Transverse colon (tissue), 3 donors: Measurements from ENCODE around the gene BHLHE23.

Experiments
- EP300 ChIP-seq: sonication (generic); formaldehyde crosslinking; IDR thresholded peaks from one replicate; pipeline ENCODE4 v1.6.1; 2017; ENCODE audit warnings: antibody characterized with exemption, low read depth
- POLR2A ChIP-seq: fragments of 450-650 bp; IDR thresholded peaks from one replicate; pipeline ENCODE4 v1.6.1; 2016; ENCODE audit warnings: antibody characterized with exemption, mild to moderate bottlenecking, moderate library complexity
- TF ChIP-seq, protein P1 (sequence below), 5 experiments: fragments of 200-600 bp in 3 of 5; fragments of 450-650 bp in 2 of 5; sonication (generic) in 3 of 5; IDR thresholded peaks; 1 replicate in 2 of 5; 2 replicates in 3 of 5; pipeline ENCODE4 v1.5.1; 2016 to 2017; ENCODE audit warnings: antibody characterized with exemption in 5 of 5, inconsistent platforms in 3 of 5, mild to moderate bottlenecking in 2 of 5, moderate library complexity in 1 of 5

DNA sequence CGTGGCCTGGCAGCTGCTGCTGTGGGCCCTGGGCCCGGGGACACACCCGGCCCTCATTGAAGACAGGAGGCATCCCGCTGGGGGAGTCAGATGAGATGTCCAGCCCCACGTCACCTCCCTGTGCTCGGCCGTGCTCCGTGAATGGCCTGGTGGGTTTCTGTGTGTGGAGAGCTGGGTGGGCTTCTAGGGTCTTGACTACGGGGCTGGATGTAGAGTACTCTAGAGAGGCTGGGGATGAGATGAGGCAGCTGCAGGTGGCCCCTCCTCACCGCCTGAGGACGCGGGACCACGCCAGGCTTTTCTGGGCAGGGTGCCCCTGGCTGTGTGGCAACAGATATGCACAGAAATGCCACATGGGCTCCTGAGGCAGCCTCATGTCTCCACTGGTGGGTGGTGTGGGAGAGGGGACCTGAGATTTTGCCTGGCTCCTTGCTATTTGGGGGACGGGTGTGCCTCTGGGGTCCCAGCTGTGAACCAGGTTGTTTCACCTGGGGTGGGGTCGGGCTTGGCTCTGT, 8.4 kb upstream of the BHLHE23 start:
- TF ChIP-seq, protein P1, sequence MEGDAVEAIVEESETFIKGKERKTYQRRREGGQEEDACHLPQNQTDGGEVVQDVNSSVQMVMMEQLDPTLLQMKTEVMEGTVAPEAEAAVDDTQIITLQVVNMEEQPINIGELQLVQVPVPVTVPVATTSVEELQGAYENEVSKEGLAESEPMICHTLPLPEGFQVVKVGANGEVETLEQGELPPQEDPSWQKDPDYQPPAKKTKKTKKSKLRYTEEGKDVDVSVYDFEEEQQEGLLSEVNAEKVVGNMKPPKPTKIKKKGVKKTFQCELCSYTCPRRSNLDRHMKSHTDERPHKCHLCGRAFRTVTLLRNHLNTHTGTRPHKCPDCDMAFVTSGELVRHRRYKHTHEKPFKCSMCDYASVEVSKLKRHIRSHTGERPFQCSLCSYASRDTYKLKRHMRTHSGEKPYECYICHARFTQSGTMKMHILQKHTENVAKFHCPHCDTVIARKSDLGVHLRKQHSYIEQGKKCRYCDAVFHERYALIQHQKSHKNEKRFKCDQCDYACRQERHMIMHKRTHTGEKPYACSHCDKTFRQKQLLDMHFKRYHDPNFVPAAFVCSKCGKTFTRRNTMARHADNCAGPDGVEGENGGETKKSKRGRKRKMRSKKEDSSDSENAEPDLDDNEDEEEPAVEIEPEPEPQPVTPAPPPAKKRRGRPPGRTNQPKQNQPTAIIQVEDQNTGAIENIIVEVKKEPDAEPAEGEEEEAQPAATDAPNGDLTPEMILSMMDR (IDR thresholded peaks at IDR 0.05): no peak
- TF ChIP-seq POLR2A (no peak), EP300 (no peak)
